IMR-90 (cell line): ENCODE data around the gene ASB7. TPM values are rescaled to one million over a fixed set of nuclear protein-coding genes. Genes with fewer than 3 reads are reported as not detected.

Experiments used
- ATAC-seq: fragments of 200-7000 bp; cut with Tn5 transposase; 2 replicates; pipeline ENCODE4 v1.9.1; 2020; ENCODE audit warnings: low read depth, mild to moderate bottlenecking, moderate library complexity
- BruUV-seq: library from RNA; stranded (reverse); fragments of 400-500 nt; replicated peaks from 2 replicates; lab custom pipeline; 2021; lab: Mats Ljungman, UMichigan
- CTCF ChIA-PET: fragments of 300-600 bp; formaldehyde crosslinking; extraction: SDS; loops from one replicate; lab custom pipeline; 2021; ENCODE audit warnings: antibody characterized with exemption; lab: Yijun Ruan, JAX
- POLR2A ChIA-PET: fragments of 300-600 bp; sonication (Branson Sonifier 250); formaldehyde crosslinking; loops from one replicate; lab custom pipeline; 2022; ENCODE audit warnings: antibody characterized with exemption; ENCODE audit not compliant: unreplicated experiment; lab: Charles Lee
- DNase-seq: peaks from one replicate; pipeline ENCODE4 v3.0.0; 2013
- H2AFZ ChIP-seq: replicated peaks from 2 replicates; pipeline ENCODE3; 2013; ENCODE audit warnings: low read length, mild to moderate bottlenecking; ENCODE audit not compliant: poor library complexity
- H2AK5ac ChIP-seq: 2 replicates; pipeline ENCODE4 v1.6.1; 2013; ENCODE audit warnings: low read depth, low read length, inconsistent platforms
- H2AK9ac ChIP-seq: replicated peaks from 2 replicates; pipeline ENCODE3; 2013; ENCODE audit warnings: mild to moderate bottlenecking, low read depth, low read length, moderate library complexity; ENCODE audit not compliant: poor library complexity
- H2BK120ac ChIP-seq: 2 replicates; pipeline ENCODE4 v1.6.1; 2013; ENCODE audit warnings: low read depth, low read length, inconsistent platforms
- H2BK15ac ChIP-seq: 3 replicates; pipeline ENCODE4 v1.6.1; 2013; ENCODE audit warnings: low read depth, low read length, inconsistent platforms
- H2BK20ac ChIP-seq: 2 replicates; pipeline ENCODE4 v1.6.1; 2013; ENCODE audit warnings: low read depth, mild to moderate bottlenecking, inconsistent platforms, low read length, moderate library complexity
- H2BK5ac ChIP-seq: 2 replicates; pipeline ENCODE4 v1.6.1; 2013; ENCODE audit warnings: mild to moderate bottlenecking, low read depth, low read length, inconsistent platforms; ENCODE audit not compliant: poor library complexity, severe bottlenecking
- H3K14ac ChIP-seq: replicated peaks from 2 replicates; pipeline ENCODE4 v1.6.1; 2013; ENCODE audit warnings: low read depth, low read length, inconsistent platforms
- H3K18ac ChIP-seq: 2 replicates; pipeline ENCODE4 v1.6.1; 2013; ENCODE audit warnings: low read depth, low read length, control low read depth
- H3K23ac ChIP-seq: 2 replicates; pipeline ENCODE4 v1.6.1; 2013; ENCODE audit warnings: low read depth, low read length, inconsistent platforms
- H3K27ac ChIP-seq: 2 replicates; pipeline ENCODE4 v1.5.1; 2013; ENCODE audit warnings: mild to moderate bottlenecking, control low read depth, low read length; ENCODE audit not compliant: insufficient read depth
- H3K27me3 ChIP-seq: 2 replicates; pipeline ENCODE4 v1.6.1; 2013; ENCODE audit warnings: low read length; ENCODE audit not compliant: control insufficient read depth, insufficient read depth
- H3K36me3 ChIP-seq: 2 replicates; pipeline ENCODE4 v1.6.1; 2013; ENCODE audit warnings: low read length, mixed read lengths; ENCODE audit not compliant: control insufficient read depth, insufficient read depth
- H3K4ac ChIP-seq: 2 replicates; pipeline ENCODE4 v1.6.1; 2013; ENCODE audit warnings: low read depth, low read length, inconsistent platforms
- H3K4me1 ChIP-seq: 2 replicates; pipeline ENCODE4 v1.6.1; 2013; ENCODE audit warnings: low read length, mixed read lengths; ENCODE audit not compliant: control insufficient read depth, insufficient read depth
- H3K4me2 ChIP-seq: 2 replicates; pipeline ENCODE4 v1.6.1; 2013; ENCODE audit warnings: low read depth, mild to moderate bottlenecking, control low read depth, low read length, moderate library complexity
- H3K4me3 ChIP-seq: 2 replicates; pipeline ENCODE4 v1.5.1; 2013; ENCODE audit warnings: low read depth, mild to moderate bottlenecking, control low read depth, low read length, moderate library complexity; ENCODE audit not compliant: insufficient read depth
- H3K56ac ChIP-seq: 2 replicates; pipeline ENCODE4 v1.6.1; 2013; ENCODE audit warnings: low read length, inconsistent platforms; ENCODE audit not compliant: insufficient read depth; ENCODE audit errors: extremely low read depth
- H3K79me1 ChIP-seq, 2 experiments: 2 replicates each; pipeline ENCODE4 v1.6.1; 2013; ENCODE audit warnings: low read length in 2 of 2, inconsistent platforms in 1 of 2, low read depth in 1 of 2
- H3K9ac ChIP-seq: 2 replicates; pipeline ENCODE4 v1.6.1; 2013; ENCODE audit warnings: low read depth, low read length, control low read depth
- H3K9me1 ChIP-seq: 2 replicates; pipeline ENCODE4 v1.6.1; 2013; ENCODE audit warnings: low read length, inconsistent platforms; ENCODE audit not compliant: insufficient read depth
- H3K9me3 ChIP-seq: 2 replicates; pipeline ENCODE4 v1.6.1; 2013; ENCODE audit warnings: low read length; ENCODE audit not compliant: control insufficient read depth, insufficient read depth
- H4K20me1 ChIP-seq: 2 replicates; pipeline ENCODE4 v1.6.1; 2013; ENCODE audit warnings: low read length, inconsistent platforms; ENCODE audit not compliant: insufficient read depth
- H4K5ac ChIP-seq: 2 replicates; pipeline ENCODE4 v1.6.1; 2013; ENCODE audit warnings: mild to moderate bottlenecking, low read depth, low read length, control low read depth
- H4K8ac ChIP-seq, 2 experiments: 2 replicates each; pipeline ENCODE4 v1.6.1; 2013; ENCODE audit warnings: low read depth in 2 of 2, low read length in 2 of 2, control low read depth in 1 of 2, inconsistent platforms in 1 of 2
- H4K91ac ChIP-seq: 2 replicates; pipeline ENCODE4 v1.6.1; 2013; ENCODE audit warnings: low read depth, low read length, inconsistent platforms; ENCODE audit not compliant: insufficient read depth
- CTCF ChIP-seq: conservative IDR thresholded peaks from 2 replicates; pipeline ENCODE4 v1.5.1; 2012; ENCODE audit warnings: mild to moderate bottlenecking, low read depth, low read length, improper control_type of control experiment
- POLR2A ChIP-seq: IDR thresholded peaks from 2 replicates; pipeline ENCODE4 v1.6.1; 2012; ENCODE audit warnings: mild to moderate bottlenecking, low read depth, low read length
- WGBS, 2 experiments: methylation state at CpG; one replicate each; pipeline versions ENCODE4 v1.1.5 to v1.1.7; 2013; ENCODE audit warnings: missing lambda C conversion rate in 2 of 2; ENCODE audit not compliant: insufficient read length in 1 of 2; ENCODE audit errors: extremely low coverage in 2 of 2; 5-methylcytosine and 5-hydroxymethylcytosine counted together
- dilution Hi-C: fragments of 300-500 bp; cut with HindIII; formaldehyde crosslinking; loops from one replicate; pipeline ENCODE4 v1.14.3; 2018; ENCODE audit warnings: low sequenced_read_pairs; ENCODE audit not compliant: unreplicated experiment
- in situ Hi-C: fragments of 300-500 bp; cut with MboI; formaldehyde crosslinking; loops from 3 replicates; pipeline ENCODE4 v1.14.3; 2019; ENCODE audit warnings: low sequenced_read_pairs, inconsistent platforms, mixed read lengths
- intact Hi-C: fragments of 100-400 bp; cut with micrococcal nuclease; formaldehyde crosslinking; loops from 2 replicates; pipeline ENCODE4 v1.10.0; 2022
- polyA plus RNA-seq, 3 experiments: library from polyadenylated mRNA; depleted of rRNA; stranded (reverse); fragments of >200 nt; gene quantifications; 2 replicates each; pipeline ENCODE4 v1.2.3, GENCODE V29; 2012; ENCODE audit warnings: low replicate concordance in 1 of 3
- total RNA-seq: library from RNA; depleted of rRNA; stranded (reverse); fragments of >200 nt; gene quantifications from 2 replicates; pipeline ENCODE4 v1.2.3, GENCODE V29; 2012

Gene ASB7
- total and polyA plus RNA-seq, 2 of the 4 experiments (the other 2 are of a cell fraction): 7.7 to 16.7 TPM

GRCh38 chr15:100651253-100651652, 48.9 kb downstream of the ASB7 start:
- H3K4me3 ChIP-seq: no peak overlapping the region
- ChIA-PET POLR2A (no interaction called here), CTCF (interaction anchor here (0.6 to 1.0 kb wide), 4 partner anchors 10 to 1260 kb away, joined by 3 to 6 read pairs (median 4); no protein-coding TSS in a partner anchor)
- whole genome bisulfite sequencing, 2 experiments: 87% methylated on average over 2 of the region's 5 CpGs; no CpG with 5 or more reads in 1 of the 2 experiments
- BruUV-seq: no TSS peak
- dilution Hi-C loops (no loop called here), in situ Hi-C loops (no loop called here), intact Hi-C loops (no loop called here)
- no peak overlapping the region for H2AK9ac ChIP-seq
- H2BK5ac ChIP-seq: no peak overlapping the region
- DNase-seq (peak; percentile 46), ATAC-seq (no peak)
- H2AK5ac ChIP-seq: no peak overlapping the region
- H2BK120ac ChIP-seq: no peak overlapping the region
- H4K91ac ChIP-seq: no peak overlapping the region
- H3K18ac ChIP-seq: no peak overlapping the region
- no peak overlapping the region for H2BK15ac ChIP-seq
- H3K23ac ChIP-seq: no peak overlapping the region
- H3K4ac ChIP-seq: no peak overlapping the region
- no peaks in the 10 kb centered on the region for H3K27me3 ChIP-seq
- no peak overlapping the region for H4K5ac ChIP-seq
- TF ChIP-seq POLR2A: no peak
- TF ChIP-seq CTCF: 0 out of 2 replicates have a peak, but pooled peaks have one; percentile 1
- H3K9me1 ChIP-seq: no peaks in the 10 kb centered on the region
- no peak overlapping the region for H2AFZ ChIP-seq
- no peak overlapping the region for H3K4me2 ChIP-seq
- peaks cover 1% of the 10 kb centered on the region; the same call in 1 of the 2 replicates for H3K36me3 ChIP-seq
- no peak overlapping the region for H3K14ac ChIP-seq
- no peak overlapping the region for H3K56ac ChIP-seq
- no peak overlapping the region for H2BK20ac ChIP-seq
- no peaks in the 10 kb centered on the region for H4K20me1 ChIP-seq
- H4K8ac ChIP-seq: no peak overlapping the region
- no peak overlapping the region for H3K9ac ChIP-seq
- no peak overlapping the region for H3K27ac ChIP-seq
- no peaks in the 10 kb centered on the region for H3K9me3 ChIP-seq
- no peaks in the 10 kb centered on the region for H3K4me1 ChIP-seq
- peaks cover 7 to 9% of the 10 kb centered on the region in 2 experiments; a peak in 2 of 4 replicates for H3K79me1 ChIP-seq
